ENCODE measurements around the gene CHD6.

Gene CHD6

GRCh38 chr20:41468994-41469600, 149.1 kb downstream of the CHD6 start:
- ATAC-seq: no peak
- no peak for TF ChIP-seq CSDC2 (CRISPR knock-in tag; IDR thresholded peaks at IDR 0.05)
- TF ChIP-seq OSR1 (CRISPR knock-in tag; IDR thresholded peaks at IDR 0.05): no peak
- no peak for TF ChIP-seq SNAI2 (CRISPR knock-in tag; IDR thresholded peaks at IDR 0.05)
- TF ChIP-seq RARB (CRISPR knock-in tag; IDR thresholded peaks at IDR 0.05): no peak

GRCh38 chr20:41467690-41468089, 150.5 kb downstream of the CHD6 start:
- ATAC-seq: no peak
- TF ChIP-seq TOX (CRISPR knock-in tag; IDR thresholded peaks at IDR 0.05; ENCODE audit: borderline replicate concordance) (no peak), OSR1 (CRISPR knock-in tag; IDR thresholded peaks at IDR 0.05) (no peak), TCF4 (CRISPR knock-in tag; IDR thresholded peaks at IDR 0.05; ENCODE audit: borderline replicate concordance) (no peak), ZFP3 (CRISPR knock-in tag; IDR thresholded peaks at IDR 0.05) (no peak), ZNF565 (CRISPR knock-in tag; conservative IDR thresholded peaks at IDR 0.05; ENCODE audit: low read depth) (no peak), PATZ1 (CRISPR knock-in tag; IDR thresholded peaks at IDR 0.05; ENCODE audit: borderline replicate concordance) (no peak)

- ATAC-seq: no peak
- TF ChIP-seq ZNF8 (CRISPR knock-in tag; IDR thresholded peaks at IDR 0.05) (no peak), RARB (CRISPR knock-in tag; IDR thresholded peaks at IDR 0.05) (no peak), ISL1 (CRISPR knock-in tag; IDR thresholded peaks at IDR 0.05) (no peak), OSR1 (CRISPR knock-in tag; IDR thresholded peaks at IDR 0.05) (no peak), SNAI2 (CRISPR knock-in tag; IDR thresholded peaks at IDR 0.05) (no peak), ESRRG (CRISPR knock-in tag; IDR thresholded peaks at IDR 0.05) (no peak), TCF4 (CRISPR knock-in tag; IDR thresholded peaks at IDR 0.05; ENCODE audit: borderline replicate concordance) (no peak), ZFP3 (CRISPR knock-in tag; IDR thresholded peaks at IDR 0.05) (no peak), BACH2 (CRISPR knock-in tag; IDR thresholded peaks at IDR 0.05; ENCODE audit: borderline replicate concordance) (no peak), CSDC2 (CRISPR knock-in tag; IDR thresholded peaks at IDR 0.05) (no peak)
Observed at GRCh38 chr20:41467220-41467619, 151.0 kb downstream of the CHD6 start.

GRCh38 chr20:41463567-41463966, 154.6 kb downstream of the CHD6 start:
- no peak for ATAC-seq
- no peak for TF ChIP-seq SNAI2 (CRISPR knock-in tag; IDR thresholded peaks at IDR 0.05)
- no peak for TF ChIP-seq ZNF70 (CRISPR knock-in tag; IDR thresholded peaks at IDR 0.05)
- TF ChIP-seq POU6F1 (CRISPR knock-in tag; IDR thresholded peaks at IDR 0.05; ENCODE audit: borderline replicate concordance, low read depth): no peak
- TF ChIP-seq ZNF565 (CRISPR knock-in tag; conservative IDR thresholded peaks at IDR 0.05; ENCODE audit: low read depth): no peak
- TF ChIP-seq GLIS3 (CRISPR knock-in tag; IDR thresholded peaks at IDR 0.05): no peak
- TF ChIP-seq ZFP3 (CRISPR knock-in tag; IDR thresholded peaks at IDR 0.05): no peak
- no peak for TF ChIP-seq CSDC2 (CRISPR knock-in tag; IDR thresholded peaks at IDR 0.05)
- TF ChIP-seq TSHZ2 (CRISPR knock-in tag; IDR thresholded peaks at IDR 0.05): no peak
- no peak for TF ChIP-seq ZFP30 (CRISPR knock-in tag; IDR thresholded peaks at IDR 0.05)

GRCh38 chr20:41462372-41463161, 155.6 kb downstream of the CHD6 start:
- ATAC-seq: no peak
- TF ChIP-seq ESRRG (CRISPR knock-in tag; IDR thresholded peaks at IDR 0.05) (no peak), CREB5 (CRISPR knock-in tag; IDR thresholded peaks at IDR 0.05; ENCODE audit: low read depth) (no peak), TOX (CRISPR knock-in tag; IDR thresholded peaks at IDR 0.05; ENCODE audit: borderline replicate concordance) (no peak), PPARA (CRISPR knock-in tag; IDR thresholded peaks at IDR 0.05; ENCODE audit: borderline replicate concordance) (no peak), TSHZ2 (CRISPR knock-in tag; IDR thresholded peaks at IDR 0.05) (no peak), GLIS3 (CRISPR knock-in tag; IDR thresholded peaks at IDR 0.05) (no peak), POU6F1 (CRISPR knock-in tag; IDR thresholded peaks at IDR 0.05; ENCODE audit: borderline replicate concordance, low read depth) (no peak), ZNF8 (CRISPR knock-in tag; IDR thresholded peaks at IDR 0.05) (no peak)
